ENCODE data around the gene PRM2. TPM values are rescaled to one million over a fixed set of nuclear protein-coding genes. Genes with fewer than 3 reads are reported as not detected.
A peak's percentile ranks its signal among the peaks of the same experiment; 100 is the strongest.

The PRM2 gene
- total RNA-seq, 1 donor from 2014 or later, result not detected

- no peaks in the 10 kb centered on the region for H3K36me3 Mint-ChIP-seq (ENCODE audit: insufficient read depth)
- no peaks in the 10 kb centered on the region for H3K9me3 Mint-ChIP-seq (ENCODE audit: low read depth)
- H3K4me1 Mint-ChIP-seq (ENCODE audit: low read depth), result peaks cover 13% of the 10 kb centered on the region
- no peak overlapping the region for H3K4me3 Mint-ChIP-seq (ENCODE audit: low read depth)
- peaks cover 3% of the 10 kb centered on the region for H3K27me3 Mint-ChIP-seq
- no peak overlapping the region for H3K27ac Mint-ChIP-seq
- no peak for TF ChIP-seq CTCF (IDR thresholded peaks at IDR 0.05; ENCODE audit: unreplicated experiment)
- no peak for DNase-seq (ENCODE audit: low spot score, unreplicated experiment)
Measured at GRCh38 chr16:11264155-11264832, 12.0 kb downstream of the PRM2 start.

GRCh38 chr16:11263737-11264136 is 12.5 kb downstream of the PRM2 start:
- H3K4me1 Mint-ChIP-seq (ENCODE audit: low read depth), result peaks cover 13% of the 10 kb centered on the region

GRCh38 chr16:11262915-11263314 is 13.4 kb downstream of the PRM2 start:
- Mint-ChIP-seq H3K9me3 (ENCODE audit: low read depth) (no peaks in the 10 kb centered on the region), H3K27me3 (peaks cover 3% of the 10 kb centered on the region)
- no peak for TF ChIP-seq CTCF (IDR thresholded peaks at IDR 0.05; ENCODE audit: unreplicated experiment)

More at GRCh38 chr16:11263737-11264136, 12.5 kb downstream of the PRM2 start:
- Mint-ChIP-seq H3K27me3 (peaks cover 3% of the 10 kb centered on the region), H3K9me3 (ENCODE audit: low read depth) (no peaks in the 10 kb centered on the region), H3K27ac (no peak overlapping the region), H3K36me3 (ENCODE audit: insufficient read depth) (no peaks in the 10 kb centered on the region), H3K4me3 (ENCODE audit: low read depth) (no peak overlapping the region)
- no peak for DNase-seq (ENCODE audit: low spot score, unreplicated experiment)
- TF ChIP-seq CTCF (IDR thresholded peaks at IDR 0.05; ENCODE audit: unreplicated experiment), result no peak

GRCh38 chr16:11260596-11260966 is 15.7 kb downstream of the PRM2 start:
- DNase-seq (ENCODE audit: low spot score, unreplicated experiment), result no peak
- Mint-ChIP-seq H3K36me3 (ENCODE audit: insufficient read depth) (no peaks in the 10 kb centered on the region), H3K9me3 (ENCODE audit: low read depth) (no peaks in the 10 kb centered on the region), H3K4me1 (ENCODE audit: low read depth) (peaks cover 20% of the 10 kb centered on the region), H3K27me3 (peaks cover 3% of the 10 kb centered on the region), H3K4me3 (ENCODE audit: low read depth) (no peak overlapping the region), H3K27ac (peak overlapping the region; percentile 88)
- no peak for TF ChIP-seq CTCF (IDR thresholded peaks at IDR 0.05; ENCODE audit: unreplicated experiment)

More at GRCh38 chr16:11262915-11263314, 13.4 kb downstream of the PRM2 start:
- DNase-seq (ENCODE audit: low spot score, unreplicated experiment), result no peak
- Mint-ChIP-seq H3K4me3 (ENCODE audit: low read depth) (no peak overlapping the region), H3K4me1 (ENCODE audit: low read depth) (peaks cover 13% of the 10 kb centered on the region), H3K27ac (no peak overlapping the region), H3K36me3 (ENCODE audit: insufficient read depth) (no peaks in the 10 kb centered on the region)

DNA sequence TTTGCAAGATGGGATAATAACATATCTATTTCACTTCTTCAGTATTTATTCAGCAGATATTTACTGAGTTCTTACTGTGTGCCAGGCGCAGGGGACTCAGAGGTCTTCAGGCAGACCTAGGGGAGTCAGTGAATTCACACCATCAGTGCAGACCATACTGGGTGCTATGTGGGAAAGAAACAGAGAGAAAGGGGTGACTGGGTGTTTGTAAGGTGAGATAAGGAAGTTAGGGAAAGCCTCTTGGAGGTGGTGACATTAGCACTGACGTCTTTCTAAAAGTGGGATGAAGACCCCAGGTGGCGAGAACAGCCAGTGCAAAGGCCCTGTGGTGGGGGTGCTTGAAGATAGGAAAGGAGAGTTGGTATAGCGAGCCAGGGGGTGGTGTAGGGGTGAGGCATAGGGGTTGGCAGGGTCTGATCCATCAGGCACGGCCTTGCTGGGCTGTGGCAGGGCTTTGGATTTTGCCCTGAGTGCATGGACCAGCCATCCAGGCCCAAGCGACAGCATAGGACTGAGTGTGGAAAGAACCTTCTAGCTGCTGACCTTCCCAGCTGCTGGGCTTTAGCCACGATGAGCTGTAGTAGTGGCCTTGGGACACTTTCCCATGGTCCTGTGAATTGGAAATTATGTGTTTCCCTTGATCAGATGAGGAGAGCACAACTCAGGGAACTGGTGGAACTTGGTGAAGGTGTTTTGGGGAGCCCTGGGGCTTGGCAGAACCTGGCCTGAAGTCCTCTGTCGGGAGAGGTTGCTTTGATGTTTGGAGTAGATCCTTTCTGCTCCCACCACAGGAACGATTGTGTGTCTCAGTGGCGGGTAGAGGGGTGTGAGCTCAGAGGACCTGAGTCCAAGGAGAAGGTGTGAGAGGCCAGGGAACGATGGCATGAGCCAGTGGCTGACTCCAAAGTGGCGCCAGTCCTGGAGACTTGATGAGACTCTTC is 16.4 kb downstream of the PRM2 start:
- Mint-ChIP-seq H3K27me3 (peaks cover 3% of the 10 kb centered on the region), H3K27ac (peak overlapping the region; percentile 88), H3K9me3 (ENCODE audit: low read depth) (no peaks in the 10 kb centered on the region), H3K36me3 (ENCODE audit: insufficient read depth) (no peaks in the 10 kb centered on the region), H3K4me1 (ENCODE audit: low read depth) (peaks cover 20% of the 10 kb centered on the region), H3K4me3 (ENCODE audit: low read depth) (no peak overlapping the region)
- DNase-seq (ENCODE audit: low spot score, unreplicated experiment), result no peak
- TF ChIP-seq CTCF (IDR thresholded peaks at IDR 0.05; ENCODE audit: unreplicated experiment), result no peak
